Measurements from ENCODE around the gene NPPB. TPM values are rescaled to one million over a fixed set of nuclear protein-coding genes. Genes with fewer than 3 reads are reported as not detected.

NPPB gene
- total and polyA plus RNA-seq, 9 of the 15 experiments (the other 6 are each of a cell fraction or from before 2014, with no cell fraction given) = not detected

- peak; percentile 90 for TF ChIP-seq HMGN3 (IDR thresholded peaks at IDR 0.05; ENCODE audit: borderline replicate concordance, extremely low read depth, insufficient read length, low read depth, low read length)
- TF ChIP-seq, protein P1, sequence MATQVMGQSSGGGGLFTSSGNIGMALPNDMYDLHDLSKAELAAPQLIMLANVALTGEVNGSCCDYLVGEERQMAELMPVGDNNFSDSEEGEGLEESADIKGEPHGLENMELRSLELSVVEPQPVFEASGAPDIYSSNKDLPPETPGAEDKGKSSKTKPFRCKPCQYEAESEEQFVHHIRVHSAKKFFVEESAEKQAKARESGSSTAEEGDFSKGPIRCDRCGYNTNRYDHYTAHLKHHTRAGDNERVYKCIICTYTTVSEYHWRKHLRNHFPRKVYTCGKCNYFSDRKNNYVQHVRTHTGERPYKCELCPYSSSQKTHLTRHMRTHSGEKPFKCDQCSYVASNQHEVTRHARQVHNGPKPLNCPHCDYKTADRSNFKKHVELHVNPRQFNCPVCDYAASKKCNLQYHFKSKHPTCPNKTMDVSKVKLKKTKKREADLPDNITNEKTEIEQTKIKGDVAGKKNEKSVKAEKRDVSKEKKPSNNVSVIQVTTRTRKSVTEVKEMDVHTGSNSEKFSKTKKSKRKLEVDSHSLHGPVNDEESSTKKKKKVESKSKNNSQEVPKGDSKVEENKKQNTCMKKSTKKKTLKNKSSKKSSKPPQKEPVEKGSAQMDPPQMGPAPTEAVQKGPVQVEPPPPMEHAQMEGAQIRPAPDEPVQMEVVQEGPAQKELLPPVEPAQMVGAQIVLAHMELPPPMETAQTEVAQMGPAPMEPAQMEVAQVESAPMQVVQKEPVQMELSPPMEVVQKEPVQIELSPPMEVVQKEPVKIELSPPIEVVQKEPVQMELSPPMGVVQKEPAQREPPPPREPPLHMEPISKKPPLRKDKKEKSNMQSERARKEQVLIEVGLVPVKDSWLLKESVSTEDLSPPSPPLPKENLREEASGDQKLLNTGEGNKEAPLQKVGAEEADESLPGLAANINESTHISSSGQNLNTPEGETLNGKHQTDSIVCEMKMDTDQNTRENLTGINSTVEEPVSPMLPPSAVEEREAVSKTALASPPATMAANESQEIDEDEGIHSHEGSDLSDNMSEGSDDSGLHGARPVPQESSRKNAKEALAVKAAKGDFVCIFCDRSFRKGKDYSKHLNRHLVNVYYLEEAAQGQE (IDR thresholded peaks at IDR 0.05; ENCODE audit: borderline replicate concordance) = peak; percentile 91
- TF ChIP-seq, protein P1 (CRISPR knock-in tag; IDR thresholded peaks at IDR 0.05; ENCODE audit: low read depth) = peak; percentile 86; the same call in 1 of the 2 replicates
- peak; percentile 89 for TF ChIP-seq KLF16 (IDR thresholded peaks at IDR 0.05)
- peak; percentile 82 for TF ChIP-seq ZEB2 (IDR thresholded peaks at IDR 0.05)
- peak; percentile 62; the same call in 1 of the 2 replicates for TF ChIP-seq OTX1 (CRISPR knock-in tag; IDR thresholded peaks at IDR 0.05)
- TF ChIP-seq ZNF232 (CRISPR knock-in tag; IDR thresholded peaks at IDR 0.05) = no peak
- TF ChIP-seq ATF7 (IDR thresholded peaks at IDR 0.05) = peak; percentile 84
- no peak for TF ChIP-seq MAFF (IDR thresholded peaks at IDR 0.05; ENCODE audit: low read length)
- peak; percentile 75 for TF ChIP-seq TFAP4 (CRISPR knock-in tag; IDR thresholded peaks at IDR 0.05; ENCODE audit: borderline replicate concordance)
- TF ChIP-seq ZNF583 (CRISPR knock-in tag; IDR thresholded peaks at IDR 0.05) = peak; percentile 58; the same call in 1 of the 2 replicates
- TF ChIP-seq MTA2 (IDR thresholded peaks at IDR 0.05; ENCODE audit: low read depth) = peak; percentile 93
- TF ChIP-seq NKRF (IDR thresholded peaks at IDR 0.05; ENCODE audit: borderline replicate concordance) = peak; percentile 93; the same call in 1 of the 2 replicates
- TF ChIP-seq, protein P2, sequence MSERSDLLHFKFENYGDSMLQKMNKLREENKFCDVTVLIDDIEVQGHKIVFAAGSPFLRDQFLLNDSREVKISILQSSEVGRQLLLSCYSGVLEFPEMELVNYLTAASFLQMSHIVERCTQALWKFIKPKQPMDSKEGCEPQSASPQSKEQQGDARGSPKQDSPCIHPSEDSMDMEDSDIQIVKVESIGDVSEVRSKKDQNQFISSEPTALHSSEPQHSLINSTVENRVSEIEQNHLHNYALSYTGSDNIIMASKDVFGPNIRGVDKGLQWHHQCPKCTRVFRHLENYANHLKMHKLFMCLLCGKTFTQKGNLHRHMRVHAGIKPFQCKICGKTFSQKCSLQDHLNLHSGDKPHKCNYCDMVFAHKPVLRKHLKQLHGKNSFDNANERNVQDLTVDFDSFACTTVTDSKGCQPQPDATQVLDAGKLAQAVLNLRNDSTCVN (CRISPR knock-in tag; IDR thresholded peaks at IDR 0.05) = 0 out of 2 replicates have a peak, but pooled peaks have one; percentile 51
- peak; percentile 23 for TF ChIP-seq HNRNPLL (IDR thresholded peaks at IDR 0.05; ENCODE audit: low read depth, low read length, poor library complexity, severe bottlenecking)
- peak; percentile 95 for TF ChIP-seq NCOR1 (IDR thresholded peaks at IDR 0.05)
Observed at GRCh38 chr1:11842154-11843041, 16.3 kb downstream of the NPPB start (continued).

All from K562 (cell line).